ENCODE measurements around the gene ITGB6. TPM values are rescaled to one million over a fixed set of nuclear protein-coding genes. Genes with fewer than 3 reads are reported as not detected.

The ITGB6 gene
- total and polyA plus RNA-seq, 2 of the 8 experiments (the other 6 are each of a cell fraction or from before 2014, with no cell fraction given), result not detected

- no peak for FAIRE-seq
- 91% methylated on average over 3 of the region's 3 CpGs; no CpG with 5 or more reads in 1 of the 2 experiments for WGBS, 2 experiments (ENCODE audit: extremely low coverage in 1 of 2, insufficient coverage in 1 of 2, insufficient read length in 1 of 2, insufficient replicate concordance in 2 of 2, low coverage in 1 of 2, low lambda C conversion rate in 2 of 2, missing lambda C conversion rate in 1 of 2)
- H2BK120ac ChIP-seq (replicated peaks; ENCODE audit: low read depth, low read length), result no peak overlapping the region
These were observed 30.6 kb downstream of the ITGB6 start for GRCh38 chr2:160169471-160169870.

More at GRCh38 chr2:160169471-160169870, 30.6 kb downstream of the ITGB6 start:
- Histone ChIP-seq H3K23ac (ENCODE audit: insufficient read length) (no peak overlapping the region), H3K9me3 (ENCODE audit: insufficient read depth in 2 of 2, low read depth in 1 of 2, low read length in 1 of 2) (no peaks in the 10 kb centered on the region), H3K18ac (ENCODE audit: extremely low read depth, low read length) (no peak overlapping the region), H2BK20ac (ENCODE audit: low read length) (no peak overlapping the region), H2BK15ac (ENCODE audit: low read length) (no peak overlapping the region), H3K23me2 (ENCODE audit: low read depth, low read length) (no peaks in the 10 kb centered on the region), H4K5ac (ENCODE audit: insufficient read length, low read depth, low read length) (no peak overlapping the region), H2BK5ac (ENCODE audit: low read depth, low read length) (no peak overlapping the region), H4K91ac (replicated peaks; ENCODE audit: insufficient read length, low read length) (no peak overlapping the region), H2BK12ac (ENCODE audit: low read depth, low read length) (no peak overlapping the region), H3K4me2 (ENCODE audit: insufficient read depth in 1 of 2, low read depth in 2 of 2, low read length in 2 of 2) (no peak overlapping the region), H3K4me3 (ENCODE audit: extremely low read depth in 1 of 4, insufficient read depth in 2 of 4, low read depth in 3 of 4, low read length in 4 of 4) (no peak overlapping the region), H3K4ac (replicated peaks; ENCODE audit: insufficient read length, low read depth, low read length) (no peak overlapping the region), H3K79me2 (ENCODE audit: control insufficient read depth in 1 of 2, insufficient read depth in 2 of 2, low read length in 2 of 2) (no peaks in the 10 kb centered on the region), H2AFZ (ENCODE audit: low read length) (no peak overlapping the region), H2AK5ac (ENCODE audit: low read depth, low read length) (no peak overlapping the region), H4K8ac (ENCODE audit: extremely low read depth, insufficient read depth, low read length) (no peak overlapping the region), H3K27ac (ENCODE audit: low read depth, low read length) (no peak overlapping the region), H3K14ac (ENCODE audit: insufficient read length) (no peak overlapping the region), H3K56ac (replicated peaks; ENCODE audit: insufficient read length, low read depth, low read length) (no peak overlapping the region), H3K4me1 (replicated peaks in 1 of 4; ENCODE audit: control insufficient read depth in 3 of 4, insufficient read depth in 4 of 4, low read length in 3 of 4) (no peaks in the 10 kb centered on the region), H4K20me1 (replicated peaks in 1 of 2; ENCODE audit: control insufficient read depth in 1 of 2, insufficient read depth in 2 of 2, low read length in 2 of 2) (no peaks in the 10 kb centered on the region), H3K27me3 (replicated peaks in 1 of 4; ENCODE audit: control insufficient read depth in 3 of 4, extremely low read depth in 1 of 4, insufficient read depth in 3 of 4, low read length in 3 of 4) (no peaks in the 10 kb centered on the region), H3K79me1 (ENCODE audit: low read depth, low read length) (no peaks in the 10 kb centered on the region), H3K9ac (replicated peaks in 1 of 4; ENCODE audit: extremely low read depth in 1 of 4, low read depth in 3 of 4, low read length in 3 of 4) (no peak overlapping the region), H3K36me3 (ENCODE audit: control insufficient read depth in 2 of 4, insufficient read depth in 4 of 4, low read length in 3 of 4) (no peaks in the 10 kb centered on the region)
- CTCF ChIA-PET (ENCODE audit: partially characterized antibody), result no interaction called here
- no peak for TF ChIP-seq CTCF (IDR thresholded peaks at IDR 0.05; ENCODE audit: control extremely low read depth in 1 of 3, insufficient read depth in 1 of 3, low read depth in 1 of 3, low read length in 3 of 3)
- no peak for TF ChIP-seq MAFK (IDR thresholded peaks at IDR 0.05; ENCODE audit: low read depth, low read length)
- no peak for TF ChIP-seq GTF2F1 (IDR thresholded peaks at IDR 0.05; ENCODE audit: borderline replicate concordance, low read depth, low read length)
- TF ChIP-seq BACH1 (IDR thresholded peaks at IDR 0.05; ENCODE audit: low read length), result no peak
- no peak for TF ChIP-seq FOSL1 (IDR thresholded peaks at IDR 0.05; ENCODE audit: insufficient read depth, low read depth, low read length)
- POLR2A ChIA-PET (ENCODE audit: partially characterized antibody), result no interaction called here
- DNase-seq (ENCODE audit: low read depth in 1 of 2, low spot score in 2 of 2), result no peak

Measured in H1 (cell line).